WTC11 (cell line): ENCODE data around the gene ADAMTS7.

Experiments used
- ATF1 ChIP-seq: sonication (generic); formaldehyde crosslinking; IDR thresholded peaks from 2 replicates; pipeline ENCODE4 v1.8.1; 2023; ENCODE audit warnings: mild to moderate bottlenecking, moderate library complexity, missing genetic modification reagents
- ATF3 ChIP-seq: sonication (generic); formaldehyde crosslinking; conservative IDR thresholded peaks from 2 replicates; pipeline ENCODE4 v1.8.1; 2022; ENCODE audit warnings: mild to moderate bottlenecking, missing genetic modification reagents
- CTCF ChIP-seq: fragments of 200-600 bp; IDR thresholded peaks from 2 replicates; pipeline ENCODE4 v1.8.0; 2022; ENCODE audit warnings: antibody characterized with exemption
- E2F1 ChIP-seq: sonication (generic); formaldehyde crosslinking; IDR thresholded peaks from 2 replicates; pipeline ENCODE4 v1.8.0; 2022; ENCODE audit warnings: mild to moderate bottlenecking, missing genetic modification reagents
- ELF4 ChIP-seq: sonication (generic); formaldehyde crosslinking; IDR thresholded peaks from 2 replicates; pipeline ENCODE4 v1.8.1; 2022; ENCODE audit warnings: low read depth, mild to moderate bottlenecking, moderate library complexity, missing genetic modification reagents
- ETV6 ChIP-seq: sonication (generic); formaldehyde crosslinking; IDR thresholded peaks from 2 replicates; pipeline ENCODE4 v1.8.1; 2022; ENCODE audit warnings: mild to moderate bottlenecking, missing genetic modification reagents
- IRF1 ChIP-seq: sonication (generic); formaldehyde crosslinking; IDR thresholded peaks from 2 replicates; pipeline ENCODE4 v1.8.0; 2023; ENCODE audit warnings: missing genetic modification reagents
- NR3C1 ChIP-seq: sonication (generic); formaldehyde crosslinking; conservative IDR thresholded peaks from 2 replicates; pipeline ENCODE4 v1.8.1; 2023; ENCODE audit warnings: low read depth, mild to moderate bottlenecking, missing genetic modification reagents
- PRRX2 ChIP-seq: fragments of 250-450 bp; sonication (Bioruptor Pico); IDR thresholded peaks from 2 replicates; pipeline ENCODE4 v1.8.0; 2021; ENCODE audit warnings: mild to moderate bottlenecking
- RELA ChIP-seq: sonication (generic); formaldehyde crosslinking; IDR thresholded peaks from 2 replicates; pipeline ENCODE4 v1.8.1; 2022; ENCODE audit warnings: missing genetic modification reagents, mild to moderate bottlenecking, borderline replicate concordance
- ZNF138 ChIP-seq: sonication (generic); formaldehyde crosslinking; conservative IDR thresholded peaks from 2 replicates; pipeline ENCODE4 v1.8.1; 2022; ENCODE audit warnings: mild to moderate bottlenecking, moderate library complexity, missing genetic modification reagents
- ZNF263 ChIP-seq: sonication (generic); formaldehyde crosslinking; IDR thresholded peaks from 2 replicates; pipeline ENCODE4 v1.8.1; 2022; ENCODE audit warnings: low read depth, mild to moderate bottlenecking, moderate library complexity, missing genetic modification reagents

- no peak for TF ChIP-seq IRF1
- TF ChIP-seq CTCF: no peak
- TF ChIP-seq ZNF138 (CRISPR knock-in tag): no peak
- no peak for TF ChIP-seq RELA
- no peak for TF ChIP-seq ZNF263 (CRISPR knock-in tag)
- TF ChIP-seq ETV6 (CRISPR knock-in tag): no peak
- TF ChIP-seq E2F1 (CRISPR knock-in tag): no peak
- TF ChIP-seq ATF3 (CRISPR knock-in tag): no peak
- TF ChIP-seq PRRX2 (CRISPR knock-in tag): no peak
- no peak for TF ChIP-seq ATF1 (CRISPR knock-in tag)
- no peak for TF ChIP-seq NR3C1 (CRISPR knock-in tag)
- no peak for TF ChIP-seq ELF4 (CRISPR knock-in tag)
Measured at GRCh38 chr15:78807359-78807758, 3.9 kb downstream of the ADAMTS7 start.
